Measurements from ENCODE around the gene LRRK1. TPM values are rescaled to one million over a fixed set of nuclear protein-coding genes. Genes with fewer than 3 reads are reported as not detected.
"Not testable (repeated sequence)": the region's sequence is repeated elsewhere in the genome, so short reads cannot be mapped to it uniquely, and the experiment has no call there.

The LRRK1 gene
- total RNA-seq, 2 experiments from 2014 or later, result 1.2 to 1.9 TPM

GRCh38 chr15:101067660-101068522 lies 148.7 kb downstream of the LRRK1 start:
- H3K36me3 Mint-ChIP-seq, result no peaks in the 10 kb centered on the region
- no peak overlapping the region for H3K4me3 Mint-ChIP-seq
- no peaks in the 10 kb centered on the region for H3K27me3 Mint-ChIP-seq
- no peak overlapping the region for H3K27ac Mint-ChIP-seq
- peaks cover 10% of the 10 kb centered on the region for H3K4me1 Mint-ChIP-seq
- H3K9me3 Mint-ChIP-seq (ENCODE audit: low read depth), result no peaks in the 10 kb centered on the region
- CTCF ChIA-PET, result interaction anchor here (0.8 to 1.4 kb wide), 2 partner anchors 28 to 60 kb away, joined by 3 to 4 read pairs; no protein-coding TSS in a partner anchor
- no peak for DNase-seq
- ATAC-seq, result no peak

- peaks cover 4% of the 10 kb centered on the region for H3K27me3 Mint-ChIP-seq
- CTCF ChIA-PET, result no interaction called here
- no peak overlapping the region for H3K4me3 Mint-ChIP-seq
- H3K27ac Mint-ChIP-seq, result no peak overlapping the region
- H3K9me3 Mint-ChIP-seq (ENCODE audit: low read depth), result no peaks in the 10 kb centered on the region
- DNase-seq (no peak), ATAC-seq (no peak)
- H3K36me3 Mint-ChIP-seq, result no peaks in the 10 kb centered on the region
- peaks cover 10% of the 10 kb centered on the region for H3K4me1 Mint-ChIP-seq
Measured at GRCh38 chr15:101068523-101068960, 149.4 kb downstream of the LRRK1 start.

DNA sequence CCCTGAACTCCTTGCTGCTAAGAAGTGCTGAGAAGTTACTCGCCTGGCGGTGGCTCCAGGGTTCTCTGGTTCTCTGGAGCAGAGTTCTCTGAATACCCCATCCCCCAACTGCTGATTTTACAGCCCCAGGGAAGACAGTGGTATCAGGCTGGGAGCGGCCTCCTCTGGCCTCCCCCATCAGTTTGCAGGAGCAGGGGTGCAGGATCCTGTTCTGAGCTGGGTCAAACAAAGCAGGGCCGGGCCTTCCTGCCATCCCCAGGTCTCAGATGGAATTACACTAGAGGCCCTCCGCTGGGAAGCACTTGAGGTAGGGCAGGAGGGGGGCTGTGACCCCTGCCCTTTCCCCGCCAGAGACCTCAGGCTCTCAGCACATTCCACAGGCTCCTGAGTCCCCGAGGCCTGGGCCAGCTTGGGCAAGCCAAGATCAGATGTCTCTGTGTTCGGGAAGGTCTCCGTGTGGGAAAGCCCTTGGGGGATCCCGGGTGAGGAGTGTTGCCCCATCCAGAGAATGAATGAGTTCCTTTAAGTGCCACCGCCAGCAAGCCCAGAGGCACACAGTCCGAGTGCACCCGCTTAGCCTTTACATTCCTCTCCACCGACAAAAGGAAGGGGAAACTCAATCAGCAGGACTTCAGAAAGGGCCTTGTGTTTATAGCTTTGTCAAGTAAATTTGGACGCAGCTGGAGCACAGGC lies 149.9 kb downstream of the LRRK1 start:
- Mint-ChIP-seq H3K4me1 (peaks cover 10% of the 10 kb centered on the region), H3K9me3 (ENCODE audit: low read depth) (no peaks in the 10 kb centered on the region), H3K4me3 (no peak overlapping the region), H3K36me3 (no peaks in the 10 kb centered on the region), H3K27ac (no peak overlapping the region), H3K27me3 (peaks cover 7% of the 10 kb centered on the region)
- no peak for ATAC-seq
- no peak for DNase-seq
- CTCF ChIA-PET, result interaction anchor here (0.7 to 1.1 kb wide), 2 partner anchors 50 to 204 kb away, joined by 3 read pairs; no protein-coding TSS in a partner anchor

DNA sequence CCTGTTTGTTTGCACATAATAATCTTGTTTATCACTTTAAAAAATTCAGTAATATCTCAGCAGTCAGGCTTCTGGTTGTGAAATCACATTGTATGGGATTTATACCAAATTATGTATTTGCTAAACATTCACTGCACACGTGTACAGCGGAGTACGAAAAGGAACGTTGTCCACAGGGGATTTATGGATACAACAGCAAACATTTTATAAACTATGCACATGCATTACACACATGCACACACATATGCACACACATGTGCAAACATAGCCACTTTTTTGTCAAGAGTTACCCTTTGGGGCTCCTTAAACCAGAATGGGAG lies 150.5 kb downstream of the LRRK1 start:
- CTCF ChIA-PET, result interaction anchor here (0.7 to 1.1 kb wide), 3 partner anchors 51 to 203 kb away, joined by 3 to 4 read pairs (median 3); no protein-coding TSS in a partner anchor
- Mint-ChIP-seq H3K36me3 (no peaks in the 10 kb centered on the region), H3K4me1 (peaks cover 10% of the 10 kb centered on the region), H3K9me3 (ENCODE audit: low read depth) (no peaks in the 10 kb centered on the region), H3K27me3 (peaks cover 7% of the 10 kb centered on the region), H3K4me3 (no peak overlapping the region), H3K27ac (no peak overlapping the region)
- ATAC-seq, result no peak
- DNase-seq, result no peak

DNA sequence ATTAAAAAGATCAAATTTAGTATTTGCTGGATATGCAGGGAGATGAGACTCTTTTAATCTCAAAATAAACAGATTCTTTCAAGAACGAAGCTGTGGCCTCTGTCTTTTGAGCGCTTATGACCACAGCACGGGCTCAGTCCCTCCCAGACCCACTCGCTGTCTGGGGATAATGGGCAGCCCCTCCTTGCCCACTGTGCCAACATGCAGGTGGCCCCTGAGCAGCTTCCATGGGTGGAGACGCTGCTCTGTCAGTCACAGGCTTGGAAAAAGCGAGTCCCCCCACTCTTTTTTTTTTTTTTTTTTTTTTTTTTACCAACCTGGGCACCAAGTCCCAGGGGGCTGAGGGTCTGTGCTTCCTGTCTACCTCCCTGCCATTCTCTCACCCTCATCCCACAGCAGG lies 150.9 kb downstream of the LRRK1 start:
- Mint-ChIP-seq H3K27me3 (peaks cover 7% of the 10 kb centered on the region), H3K36me3 (no peaks in the 10 kb centered on the region), H3K9me3 (ENCODE audit: low read depth) (no peaks in the 10 kb centered on the region), H3K27ac (peak overlapping the region; percentile 82), H3K4me3 (no peak overlapping the region), H3K4me1 (peaks cover 10% of the 10 kb centered on the region)
- CTCF ChIA-PET, result interaction anchor here (0.7 to 2.0 kb wide), 4 partner anchors 62 to 203 kb away, joined by 3 to 10 read pairs (median 4); no protein-coding TSS in a partner anchor
- no peak for ATAC-seq
- DNase-seq, result no peak

- ATAC-seq (peak; percentile 45), DNase-seq (no peak)
- H3K4me1 Mint-ChIP-seq, result peaks cover 10% of the 10 kb centered on the region
- H3K9me3 Mint-ChIP-seq (ENCODE audit: low read depth), result no peaks in the 10 kb centered on the region
- peaks cover 7% of the 10 kb centered on the region for H3K27me3 Mint-ChIP-seq
- H3K36me3 Mint-ChIP-seq, result no peaks in the 10 kb centered on the region
- CTCF ChIA-PET, result interaction anchor here (1.2 to 2.0 kb wide), 2 partner anchors 63 to 135 kb away, joined by 3 to 10 read pairs; no protein-coding TSS in a partner anchor
- H3K4me3 Mint-ChIP-seq, result no peak overlapping the region
- H3K27ac Mint-ChIP-seq, result peak overlapping the region; percentile 82
Measured at GRCh38 chr15:101070502-101071273, 151.5 kb downstream of the LRRK1 start.

DNA sequence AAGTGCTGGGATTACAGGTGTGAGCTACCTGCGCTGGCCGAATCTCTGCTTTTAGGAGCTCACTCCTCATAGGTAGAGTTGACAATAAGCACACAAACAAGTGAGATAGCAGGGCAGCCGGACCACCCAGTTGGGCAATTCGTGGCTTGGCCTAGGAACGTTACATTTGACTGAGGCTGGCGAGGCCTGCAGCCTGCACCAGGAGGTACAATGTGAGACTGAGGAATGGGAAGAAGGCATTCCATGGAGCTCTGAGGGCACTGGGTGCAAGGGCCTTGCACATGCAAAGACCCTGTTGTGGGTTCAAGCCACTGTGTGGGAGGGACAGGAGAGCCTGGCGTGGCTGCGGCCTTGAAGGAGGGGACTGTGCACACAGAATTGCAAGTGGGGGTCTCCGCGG lies 152.5 kb downstream of the LRRK1 start:
- CTCF ChIA-PET, result interaction anchor here (2.0 kb wide), 1 partner anchor 64 kb away, joined by 10 read pairs; no protein-coding TSS in a partner anchor
- H3K9me3 Mint-ChIP-seq (ENCODE audit: low read depth), result no peaks in the 10 kb centered on the region
- no peaks in the 10 kb centered on the region for H3K36me3 Mint-ChIP-seq
- peaks cover 7% of the 10 kb centered on the region for H3K27me3 Mint-ChIP-seq
- peaks cover 10% of the 10 kb centered on the region for H3K4me1 Mint-ChIP-seq
- no peak overlapping the region for H3K27ac Mint-ChIP-seq
- ATAC-seq (no peak), DNase-seq (no peak)
- H3K4me3 Mint-ChIP-seq, result no peak overlapping the region

- ATAC-seq; DNase-seq; H3K27me3 Mint-ChIP-seq; H3K4me1 Mint-ChIP-seq; H3K9me3 Mint-ChIP-seq (ENCODE audit: low read depth); H3K4me3 Mint-ChIP-seq; H3K36me3 Mint-ChIP-seq; H3K27ac Mint-ChIP-seq: not testable (repeated sequence)
- CTCF ChIA-PET, result interaction anchor here (2.0 kb wide), 1 partner anchor 64 kb away, joined by 10 read pairs; no protein-coding TSS in a partner anchor
Measured at GRCh38 chr15:101072235-101072634, 153.1 kb downstream of the LRRK1 start.

DNA sequence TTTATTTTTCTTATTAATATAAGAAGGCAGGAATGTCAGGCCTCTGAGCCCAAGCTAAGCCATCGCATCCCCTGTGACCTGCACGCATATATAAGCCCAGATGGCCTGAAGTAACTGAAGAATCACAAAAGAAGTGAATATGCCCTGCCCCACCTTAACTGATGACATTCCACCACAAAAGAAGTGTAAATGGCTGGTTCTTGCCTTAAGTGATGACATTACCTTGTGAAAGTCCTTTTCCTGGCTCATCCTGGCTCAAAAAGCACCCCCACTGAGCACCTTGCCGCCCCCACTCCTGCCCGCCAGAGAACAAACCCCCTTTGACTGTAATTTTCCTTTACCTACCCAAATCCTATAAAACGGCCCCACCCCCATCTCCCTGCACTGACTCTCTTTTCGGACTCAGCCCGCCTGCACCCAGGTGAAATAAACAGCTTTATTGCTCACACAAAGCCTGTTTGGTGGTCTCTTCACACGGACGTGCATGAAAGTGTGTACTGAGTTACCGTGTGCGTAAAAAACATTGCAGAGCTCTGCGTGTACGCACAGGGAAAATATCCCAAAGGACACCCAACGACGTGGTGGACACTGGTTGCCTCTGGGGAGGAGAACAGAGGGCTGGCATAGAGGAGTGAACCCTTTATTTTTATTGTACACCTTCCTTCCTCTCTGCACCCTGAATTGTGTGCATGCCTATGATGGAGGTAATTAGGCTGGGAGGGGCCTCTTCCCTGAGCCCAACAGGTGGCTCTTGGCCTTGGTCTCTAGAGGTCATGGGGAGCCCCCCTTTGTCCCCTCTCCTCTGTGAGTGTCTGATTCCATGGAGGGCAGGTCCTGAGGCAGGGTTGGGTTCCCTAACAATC lies 158.9 kb downstream of the LRRK1 start:
- CTCF ChIA-PET, result not testable (repeated sequence)

DNA sequence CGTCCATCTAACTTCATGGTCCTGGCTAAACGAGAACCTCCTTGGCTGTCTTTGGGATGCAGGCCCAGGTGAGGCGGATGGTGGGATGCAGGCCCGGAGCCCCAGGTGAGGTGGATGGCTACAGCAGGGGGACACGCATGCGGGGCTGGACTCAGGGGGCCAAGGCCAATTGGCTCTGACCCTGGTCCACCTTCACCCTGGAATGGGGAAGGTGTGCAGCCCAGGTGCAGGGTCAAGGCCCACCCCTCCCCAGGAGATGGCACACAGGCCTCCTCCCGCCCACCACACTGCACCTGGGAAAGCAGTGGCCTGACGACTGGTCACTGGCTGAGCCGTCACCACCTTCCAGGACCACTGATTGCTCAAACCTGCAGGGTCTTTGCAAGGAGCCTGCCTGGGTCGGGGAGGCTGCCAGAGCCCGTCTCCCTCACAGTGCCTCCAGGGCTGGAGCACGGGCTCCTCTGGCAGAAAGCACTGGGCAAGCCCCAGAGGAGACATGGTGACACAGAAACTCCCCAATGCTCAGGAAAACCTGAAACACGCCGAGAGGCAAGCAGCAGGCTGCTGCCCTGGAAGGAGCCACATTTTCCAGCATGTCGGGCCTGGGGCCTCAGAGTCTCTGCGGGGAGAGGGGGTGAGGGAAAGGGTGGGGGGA lies 159.6 kb downstream of the LRRK1 start:
- H3K9me3 Mint-ChIP-seq (ENCODE audit: low read depth), result no peaks in the 10 kb centered on the region
- H3K27ac Mint-ChIP-seq, result no peak overlapping the region
- H3K4me1 Mint-ChIP-seq, result no peaks in the 10 kb centered on the region
- CTCF ChIA-PET, result interaction anchor here (1.2 to 1.9 kb wide), 2 partner anchors 11 to 177 kb away, joined by 4 read pairs; no protein-coding TSS in a partner anchor
- H3K27me3 Mint-ChIP-seq, result peaks cover 5% of the 10 kb centered on the region
- no peak overlapping the region for H3K4me3 Mint-ChIP-seq
- H3K36me3 Mint-ChIP-seq, result no peaks in the 10 kb centered on the region
- no peak for DNase-seq
- ATAC-seq, result no peak

More for the DNA sequence above, 158.9 kb downstream of the LRRK1 start:
- not testable (repeated sequence) for H3K4me1 Mint-ChIP-seq; DNase-seq; H3K36me3 Mint-ChIP-seq; H3K27ac Mint-ChIP-seq; H3K27me3 Mint-ChIP-seq; H3K9me3 Mint-ChIP-seq (ENCODE audit: low read depth); H3K4me3 Mint-ChIP-seq; ATAC-seq

GRCh38 chr15:101081900-101082299 lies 162.7 kb downstream of the LRRK1 start:
- CTCF ChIA-PET, result interaction anchor here (1.6 to 1.8 kb wide), 2 partner anchors 66 to 176 kb away, joined by 5 to 10 read pairs; no protein-coding TSS in a partner anchor
- Mint-ChIP-seq H3K4me1 (no peaks in the 10 kb centered on the region), H3K9me3 (ENCODE audit: low read depth) (no peaks in the 10 kb centered on the region), H3K27ac (no peak overlapping the region), H3K36me3 (no peaks in the 10 kb centered on the region), H3K27me3 (peaks cover 9% of the 10 kb centered on the region), H3K4me3 (no peak overlapping the region)
- ATAC-seq, result no peak
- no peak for DNase-seq
